GM06990 (cell line): ENCODE results near the gene SLC7A9.
"Not testable (repeated sequence)": the region's sequence is repeated elsewhere in the genome, so short reads cannot be mapped to it uniquely, and the experiment has no call there.

Experiments used
- DNase-seq: peaks from one replicate; pipeline ENCODE4 v3.0.0-alpha.2; 2011; ENCODE audit not compliant: insufficient read length; ENCODE audit errors: extremely low read depth
- H3K27me3 ChIP-seq: replicated peaks from 2 replicates; pipeline ENCODE4 v1.6.0; 2011; ENCODE audit warnings: low read length; ENCODE audit not compliant: control insufficient read depth, insufficient read depth
- H3K36me3 ChIP-seq: 2 replicates; pipeline ENCODE4 v1.5.1; 2011; ENCODE audit warnings: low read length; ENCODE audit not compliant: control insufficient read depth, insufficient read depth
- H3K4me3 ChIP-seq: replicated peaks from 2 replicates; pipeline ENCODE4 v1.5.1; 2011; ENCODE audit warnings: low read depth, mild to moderate bottlenecking, control low read depth, low read length
- TF ChIP-seq, protein P1 (sequence below): IDR thresholded peaks from 2 replicates; pipeline ENCODE4 v1.5.1; 2011; ENCODE audit warnings: low read length, control low read depth, mild to moderate bottlenecking, inconsistent platforms; ENCODE audit not compliant: insufficient read depth, poor library complexity, severe bottlenecking

The SLC7A9 gene

GRCh38 chr19:32872391-32872790 lies 2.8 kb upstream of the SLC7A9 start:
- DNase-seq = no peak
- H3K27me3 ChIP-seq = no peaks in the 10 kb centered on the region
- TF ChIP-seq, protein P1, sequence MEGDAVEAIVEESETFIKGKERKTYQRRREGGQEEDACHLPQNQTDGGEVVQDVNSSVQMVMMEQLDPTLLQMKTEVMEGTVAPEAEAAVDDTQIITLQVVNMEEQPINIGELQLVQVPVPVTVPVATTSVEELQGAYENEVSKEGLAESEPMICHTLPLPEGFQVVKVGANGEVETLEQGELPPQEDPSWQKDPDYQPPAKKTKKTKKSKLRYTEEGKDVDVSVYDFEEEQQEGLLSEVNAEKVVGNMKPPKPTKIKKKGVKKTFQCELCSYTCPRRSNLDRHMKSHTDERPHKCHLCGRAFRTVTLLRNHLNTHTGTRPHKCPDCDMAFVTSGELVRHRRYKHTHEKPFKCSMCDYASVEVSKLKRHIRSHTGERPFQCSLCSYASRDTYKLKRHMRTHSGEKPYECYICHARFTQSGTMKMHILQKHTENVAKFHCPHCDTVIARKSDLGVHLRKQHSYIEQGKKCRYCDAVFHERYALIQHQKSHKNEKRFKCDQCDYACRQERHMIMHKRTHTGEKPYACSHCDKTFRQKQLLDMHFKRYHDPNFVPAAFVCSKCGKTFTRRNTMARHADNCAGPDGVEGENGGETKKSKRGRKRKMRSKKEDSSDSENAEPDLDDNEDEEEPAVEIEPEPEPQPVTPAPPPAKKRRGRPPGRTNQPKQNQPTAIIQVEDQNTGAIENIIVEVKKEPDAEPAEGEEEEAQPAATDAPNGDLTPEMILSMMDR = no peak
- no peak overlapping the region for H3K4me3 ChIP-seq
- H3K36me3 ChIP-seq = no peaks in the 10 kb centered on the region; the same call in 1 of the 2 replicates

DNA sequence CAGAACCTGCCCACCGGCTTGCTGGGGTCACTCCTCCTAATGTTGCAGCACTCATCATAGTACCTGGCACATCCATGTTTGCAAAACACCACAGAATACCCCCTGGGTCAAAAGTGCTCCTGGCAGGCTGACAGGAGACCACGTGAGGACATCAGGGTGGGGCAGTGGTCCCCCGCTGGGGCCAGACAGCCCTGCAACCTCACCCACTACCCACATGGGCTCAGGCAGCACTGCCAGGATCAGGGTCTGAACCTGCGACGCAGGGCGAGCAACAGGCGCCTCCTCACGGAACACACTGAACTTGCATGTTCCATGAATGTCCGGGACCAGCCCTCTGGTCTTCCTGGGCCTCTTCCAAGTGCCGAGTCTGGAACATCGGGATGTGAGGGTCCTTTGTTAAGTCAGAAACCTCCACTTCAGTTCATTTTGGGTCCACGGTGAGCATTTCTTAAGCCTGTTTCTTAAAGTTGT lies 1.4 kb upstream of the SLC7A9 start:
- Histone ChIP-seq H3K4me3 (no peak overlapping the region), H3K27me3 (no peaks in the 10 kb centered on the region; the same call in 1 of the 2 replicates), H3K36me3 (no peaks in the 10 kb centered on the region)
- no peak for DNase-seq
- TF ChIP-seq, protein P1 = no peak

DNA sequence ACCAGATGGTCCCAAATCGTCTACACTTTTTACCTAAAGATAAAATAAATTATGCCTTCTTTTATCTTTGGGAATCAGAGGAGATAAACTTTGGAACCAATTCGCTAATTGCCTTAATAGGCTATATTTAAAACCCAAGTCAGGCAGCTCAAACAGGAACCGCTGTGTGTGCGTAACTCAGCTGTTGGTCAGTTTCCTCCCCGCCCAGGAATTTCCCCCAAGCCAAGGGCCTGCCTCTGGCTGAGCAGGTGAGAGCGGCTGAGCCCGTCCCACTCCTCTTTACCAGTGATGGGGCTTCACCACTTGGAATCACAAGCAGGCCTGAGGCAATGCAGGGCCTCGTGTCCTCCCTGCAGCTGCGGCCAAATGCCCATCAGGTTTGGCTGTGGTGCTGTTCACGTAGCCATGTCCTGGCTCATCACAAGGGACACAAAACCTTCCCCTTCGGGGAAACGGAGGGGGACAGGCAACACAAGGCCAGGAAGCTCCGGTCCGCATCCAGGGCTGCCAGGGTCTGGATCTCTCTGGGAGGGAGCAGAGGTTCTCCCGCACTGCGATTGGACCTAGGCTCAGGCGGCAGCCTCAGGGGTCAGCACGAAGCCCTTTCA lies 503 bp upstream of the SLC7A9 start:
- Histone ChIP-seq H3K36me3 (no peaks in the 10 kb centered on the region), H3K4me3 (no peak overlapping the region), H3K27me3 (no peaks in the 10 kb centered on the region; the same call in 1 of the 2 replicates)
- TF ChIP-seq, protein P1 = no peak
- no peak for DNase-seq

- Histone ChIP-seq H3K4me3 (no peak overlapping the region), H3K36me3 (no peaks in the 10 kb centered on the region), H3K27me3 (no peaks in the 10 kb centered on the region; the same call in 1 of the 2 replicates)
- TF ChIP-seq, protein P1 = no peak
- DNase-seq = no peak
Measured at GRCh38 chr19:32868206-32868950, 1.2 kb downstream of the SLC7A9 start.

DNA sequence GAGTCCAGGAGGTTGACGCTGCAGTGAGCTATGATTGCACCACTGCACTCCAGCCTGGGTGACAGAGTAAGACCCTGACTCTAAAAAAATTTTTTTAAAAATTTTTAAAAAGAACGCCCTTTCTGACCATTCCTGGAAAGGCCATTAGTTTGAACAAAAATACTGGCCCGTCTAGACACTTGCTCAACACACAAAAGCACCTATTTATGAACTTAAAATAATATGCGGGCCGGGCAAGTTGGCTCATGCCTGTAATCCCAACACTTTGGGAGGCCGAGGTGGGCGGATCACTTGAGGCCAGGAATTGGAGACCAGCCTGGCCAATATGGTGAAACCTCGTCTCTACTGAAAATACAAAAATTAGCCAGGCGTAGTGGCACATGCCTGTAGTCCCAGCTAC lies 2.1 kb downstream of the SLC7A9 start:
- DNase-seq, H3K36me3 ChIP-seq, H3K27me3 ChIP-seq, H3K4me3 ChIP-seq: not testable (repeated sequence)

DNA sequence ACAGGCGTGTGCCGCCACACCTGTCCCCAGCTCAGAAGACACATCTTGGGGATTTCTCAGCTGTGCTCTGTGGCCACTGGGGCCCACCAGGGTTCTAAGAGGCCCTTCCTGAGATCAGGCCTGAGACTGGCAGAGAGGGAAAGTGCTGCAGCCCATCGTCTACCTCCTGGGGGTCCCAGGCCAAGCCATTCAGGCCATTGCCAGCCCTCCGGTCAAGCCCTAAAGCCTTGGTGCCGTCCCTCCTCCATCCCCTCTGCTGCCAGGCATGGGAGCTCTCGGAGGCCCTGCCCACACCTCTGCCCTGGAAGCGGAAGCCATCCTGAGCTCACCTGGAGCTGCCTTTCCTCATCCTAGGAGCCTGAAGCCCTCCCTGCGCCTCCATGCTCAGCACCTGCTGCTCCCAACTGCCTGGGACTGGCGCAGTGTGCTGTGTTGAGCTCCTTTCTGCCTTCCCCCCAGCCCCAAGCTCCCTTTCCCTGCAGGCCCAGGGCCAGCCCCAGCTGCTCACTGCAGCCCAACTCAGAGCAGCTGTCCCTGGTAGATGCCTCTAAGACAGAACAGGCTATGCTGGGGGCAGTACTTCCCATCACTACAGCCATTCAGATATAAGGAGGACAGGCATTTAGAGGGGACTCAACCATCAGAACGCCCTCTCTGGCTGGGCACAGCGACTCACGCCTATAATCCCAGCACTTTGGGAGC lies 2.9 kb downstream of the SLC7A9 start:
- TF ChIP-seq, protein P1 = no peak
- H3K27me3 ChIP-seq = no peaks in the 10 kb centered on the region; the same call in 1 of the 2 replicates
- DNase-seq = no peak
- no peaks in the 10 kb centered on the region for H3K36me3 ChIP-seq
- H3K4me3 ChIP-seq = no peak overlapping the region
